HG02798 (cell line): ENCODE results near the gene LILRA1.
"Not testable (repeated sequence)": the region's sequence is repeated elsewhere in the genome, so short reads cannot be mapped to it uniquely, and the experiment has no call there.

Experiments used
- ATAC-seq: cut with Tn5 transposase; IDR thresholded peaks from one replicate; pipeline ENCODE4 v1.9.1; 2021; ENCODE audit warnings: mild to moderate bottlenecking; ENCODE audit not compliant: unreplicated experiment, poor library complexity

Gene LILRA1

GRCh38 chr19:54593445-54593844, at the start of gene LILRA1:
Gene LILRA1 (plus strand): TSS chr19:54593632. CDS start chr19:54594245, 613 bp downstream.
- not testable (repeated sequence) for ATAC-seq

DNA sequence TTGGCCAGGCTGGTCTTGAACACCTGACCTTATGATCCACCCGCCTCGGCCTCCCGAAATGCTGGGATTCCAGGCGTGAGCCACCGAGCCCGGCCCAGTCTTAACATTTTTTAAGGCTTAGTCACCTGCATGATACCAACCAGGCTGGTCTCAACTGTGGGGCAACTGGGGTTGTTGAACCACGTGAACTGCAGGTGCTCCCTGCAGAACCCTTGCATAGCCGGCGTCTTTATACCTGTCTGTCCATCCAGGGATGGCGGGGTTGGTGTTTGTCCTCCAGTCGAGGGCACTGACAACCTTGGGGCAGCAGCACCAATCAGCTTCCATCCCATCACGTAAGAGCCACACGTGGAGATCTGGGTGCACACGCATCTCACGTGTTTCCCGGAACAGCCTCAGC, 44.6 kb upstream of the LILRA1 start:
- no peak for ATAC-seq

DNA sequence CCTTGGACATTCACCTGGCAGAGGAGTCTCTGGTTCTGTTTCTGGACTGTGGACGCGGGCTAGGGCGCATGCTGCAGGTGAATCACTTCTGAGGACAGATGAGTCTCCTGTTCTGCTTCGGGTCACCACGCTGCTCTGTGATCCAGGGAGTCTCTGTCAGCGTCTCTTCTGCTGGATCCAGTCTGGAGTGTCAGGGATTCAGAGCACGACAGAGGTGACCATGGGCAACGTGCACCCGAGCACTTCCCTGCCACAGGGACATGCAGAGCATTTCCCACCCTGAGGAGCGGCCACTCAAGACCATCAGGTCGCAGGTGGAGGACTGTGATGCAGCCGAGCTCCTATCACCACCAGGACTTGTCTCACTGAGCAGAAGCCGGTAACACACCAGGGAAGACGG, 44.2 kb upstream of the LILRA1 start:
- no peak for ATAC-seq

- ATAC-seq: no peak
These were observed 42.1 kb upstream of the LILRA1 start for GRCh38 chr19:54551293-54551692.

DNA sequence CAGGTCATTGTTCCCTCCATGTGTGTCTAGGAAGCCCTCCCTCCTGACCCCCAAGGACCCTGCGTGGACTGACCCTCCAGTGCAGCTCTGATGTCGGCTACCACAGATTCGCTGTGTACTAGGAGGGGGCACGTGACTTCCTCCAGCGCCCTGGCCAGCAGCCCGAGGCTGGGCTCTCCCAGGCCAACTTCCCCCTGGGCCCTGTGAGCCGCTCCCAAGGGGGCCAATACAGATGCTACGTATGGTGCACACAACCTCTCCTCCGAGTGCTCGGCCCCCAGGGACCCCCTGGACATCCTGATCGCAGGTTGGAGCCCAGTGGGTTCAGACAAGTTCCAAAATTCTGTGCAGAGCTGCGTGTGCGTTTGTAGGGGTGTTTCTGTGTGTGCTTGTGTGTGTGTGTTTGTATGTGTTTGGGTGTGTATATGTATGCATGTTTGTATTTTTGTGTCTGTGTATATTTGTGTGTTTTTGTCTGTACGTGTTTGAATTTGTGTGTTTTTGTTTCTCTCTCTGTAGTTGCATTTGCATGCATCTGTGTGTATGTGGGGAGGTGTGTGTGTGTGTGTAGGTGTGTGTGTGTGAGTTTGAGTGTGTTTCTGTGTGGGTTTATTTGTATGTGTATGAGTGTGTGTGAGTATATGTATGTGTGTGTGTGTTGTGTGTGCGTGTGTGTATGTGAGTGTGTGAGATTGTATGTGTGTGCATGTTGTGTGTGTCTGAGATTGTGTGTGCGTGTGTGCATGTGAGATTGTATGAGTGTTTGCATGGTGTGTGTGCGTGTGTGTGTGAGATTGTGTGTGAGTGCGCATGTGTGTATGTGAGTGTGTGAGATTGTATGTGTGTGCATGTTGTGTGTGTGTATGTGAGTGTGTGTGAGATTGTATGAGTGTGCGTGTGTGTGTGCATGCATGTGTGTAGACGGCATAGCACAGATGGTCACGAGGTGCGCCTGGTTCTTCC, 41.2 kb upstream of the LILRA1 start:
- ATAC-seq: no peak

DNA sequence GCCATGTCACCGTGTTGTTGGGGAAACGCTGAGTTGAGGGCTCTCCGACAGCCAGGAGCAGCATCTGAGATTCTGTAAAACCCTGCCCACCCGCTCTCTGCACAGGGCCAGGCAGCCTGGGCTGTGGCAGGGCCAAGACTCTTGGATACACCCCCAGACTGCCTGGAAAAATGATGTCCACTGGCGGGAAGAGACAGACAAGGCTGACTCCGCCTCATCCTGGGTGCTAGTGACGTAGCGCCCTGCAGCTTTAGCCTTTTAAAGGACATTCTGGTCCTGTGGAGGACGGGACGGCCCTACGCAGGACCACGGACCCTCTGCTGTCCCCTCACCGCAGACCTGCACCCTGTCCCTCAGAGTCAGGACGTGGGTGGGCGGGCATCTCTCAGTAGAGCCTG, 40.5 kb upstream of the LILRA1 start:
- ATAC-seq: no peak

DNA sequence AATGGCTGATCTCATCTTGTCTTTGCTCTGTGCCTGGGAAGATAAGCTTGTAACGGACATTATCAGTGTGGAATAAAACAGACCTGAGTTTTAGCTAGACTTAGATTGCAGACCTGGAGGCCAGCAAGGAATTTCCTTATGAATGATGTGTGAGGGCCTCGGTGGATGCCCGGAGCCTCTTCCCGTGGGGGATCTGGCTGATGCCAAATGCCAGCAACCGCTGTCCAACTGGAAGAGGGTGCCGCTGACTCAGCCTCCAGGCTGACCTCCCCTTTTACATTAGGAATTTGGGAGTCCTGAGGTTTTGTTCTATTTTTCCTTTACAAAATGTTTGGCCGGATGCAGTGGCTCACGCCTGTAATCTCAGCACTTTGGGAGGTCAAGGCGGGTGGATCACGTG, 39.4 kb upstream of the LILRA1 start:
- ATAC-seq: no peak

DNA sequence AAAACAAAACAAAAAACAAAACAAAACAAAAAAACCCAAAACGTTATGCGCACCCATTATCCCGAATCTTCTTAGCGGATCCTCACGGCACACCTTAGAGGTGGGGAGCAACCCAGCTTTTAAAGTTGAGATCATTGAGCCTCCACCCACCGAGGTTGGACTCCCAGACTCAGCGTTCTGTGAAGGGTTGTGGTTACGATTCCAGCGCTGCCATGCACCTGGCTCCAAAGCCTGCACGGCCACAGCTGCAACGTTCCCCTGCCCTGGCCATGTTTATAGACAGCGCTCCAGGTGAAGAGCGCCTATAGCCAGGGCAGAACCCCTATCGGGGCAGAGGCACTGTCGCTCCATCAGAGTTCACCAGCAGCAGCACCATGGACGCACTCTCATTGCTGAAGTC, 38.5 kb upstream of the LILRA1 start:
- ATAC-seq: no peak

DNA sequence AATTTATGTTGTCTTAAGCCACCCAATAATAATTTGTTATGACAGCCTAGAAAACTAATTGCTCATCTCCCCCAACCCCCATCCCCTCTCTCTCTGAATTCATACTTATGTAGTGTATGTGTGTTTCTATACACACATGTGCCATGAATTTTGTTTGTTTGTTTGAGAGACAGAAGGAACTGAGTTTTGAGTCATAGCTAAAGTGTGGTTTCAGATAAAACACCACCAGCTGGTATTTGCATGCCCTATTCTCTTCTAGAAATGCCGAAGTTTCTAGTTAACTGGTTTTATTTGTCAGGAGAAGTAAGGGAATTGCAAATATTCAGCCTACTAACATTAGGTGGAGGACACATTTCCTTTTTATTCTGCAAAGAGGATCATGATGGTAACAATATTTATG, 37.2 kb upstream of the LILRA1 start:
- no peak for ATAC-seq

GRCh38 chr19:54558339-54558738, 35.1 kb upstream of the LILRA1 start:
- ATAC-seq: no peak

GRCh38 chr19:54560881-54561385, 32.5 kb upstream of the LILRA1 start:
- ATAC-seq: no peak

DNA sequence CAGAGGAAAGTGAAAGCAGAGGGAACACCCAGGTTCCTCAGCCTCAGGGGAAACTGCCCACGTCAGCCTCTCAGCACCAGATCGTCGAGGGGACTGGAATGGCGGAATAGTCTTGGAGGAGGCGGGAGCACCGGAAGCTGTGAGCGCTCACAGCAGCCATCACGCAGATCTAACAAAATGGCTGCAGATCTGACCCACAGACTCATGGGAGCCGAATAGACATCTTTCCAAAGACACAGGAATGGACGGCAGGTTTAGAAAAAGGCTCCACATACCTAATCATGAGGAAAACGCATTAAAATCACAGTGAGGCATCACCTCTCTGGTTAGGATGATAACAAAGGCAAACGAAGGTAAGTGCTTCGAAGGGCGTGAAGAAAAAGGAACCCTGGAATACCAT, 31.6 kb upstream of the LILRA1 start:
- ATAC-seq: no peak

DNA sequence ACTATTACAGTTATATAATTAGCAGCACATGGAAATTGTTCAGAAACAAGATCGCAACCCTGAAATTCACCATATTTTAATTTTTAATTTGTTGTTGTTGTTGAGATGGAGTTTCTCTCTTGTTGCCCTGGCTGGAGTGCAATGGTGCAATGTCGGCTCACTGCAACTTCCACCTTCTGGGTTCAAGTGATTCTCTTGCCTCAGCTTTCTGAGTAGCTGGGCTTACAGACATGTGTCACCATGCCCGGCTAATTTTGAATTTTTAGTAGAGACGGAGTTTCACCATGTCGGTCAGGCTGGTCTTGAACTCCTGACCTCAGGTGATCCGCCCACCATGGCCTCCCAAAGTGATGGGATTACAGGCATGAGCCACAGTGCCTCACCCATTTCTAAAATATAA, 30.2 kb upstream of the LILRA1 start:
- not testable (repeated sequence) for ATAC-seq

DNA sequence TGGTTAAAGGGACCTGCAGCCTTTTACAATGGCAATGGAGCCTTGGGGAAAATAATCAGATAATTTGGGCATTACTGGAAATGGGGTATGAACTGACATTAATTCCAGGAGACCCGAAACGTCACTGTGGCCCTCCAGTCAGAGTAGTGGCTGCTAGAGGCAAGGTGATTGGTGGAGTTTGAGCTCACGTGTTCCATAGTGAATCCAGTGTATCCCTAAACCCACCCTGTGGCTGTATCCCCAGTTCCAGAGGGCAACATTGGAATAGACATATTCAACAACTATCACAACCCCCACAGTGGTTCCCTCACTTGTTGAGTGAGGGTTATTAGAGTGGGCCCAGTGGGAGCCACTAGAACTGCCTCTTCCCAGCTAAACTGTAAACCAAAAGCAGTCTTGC, 23.1 kb upstream of the LILRA1 start:
- no peak for ATAC-seq

DNA sequence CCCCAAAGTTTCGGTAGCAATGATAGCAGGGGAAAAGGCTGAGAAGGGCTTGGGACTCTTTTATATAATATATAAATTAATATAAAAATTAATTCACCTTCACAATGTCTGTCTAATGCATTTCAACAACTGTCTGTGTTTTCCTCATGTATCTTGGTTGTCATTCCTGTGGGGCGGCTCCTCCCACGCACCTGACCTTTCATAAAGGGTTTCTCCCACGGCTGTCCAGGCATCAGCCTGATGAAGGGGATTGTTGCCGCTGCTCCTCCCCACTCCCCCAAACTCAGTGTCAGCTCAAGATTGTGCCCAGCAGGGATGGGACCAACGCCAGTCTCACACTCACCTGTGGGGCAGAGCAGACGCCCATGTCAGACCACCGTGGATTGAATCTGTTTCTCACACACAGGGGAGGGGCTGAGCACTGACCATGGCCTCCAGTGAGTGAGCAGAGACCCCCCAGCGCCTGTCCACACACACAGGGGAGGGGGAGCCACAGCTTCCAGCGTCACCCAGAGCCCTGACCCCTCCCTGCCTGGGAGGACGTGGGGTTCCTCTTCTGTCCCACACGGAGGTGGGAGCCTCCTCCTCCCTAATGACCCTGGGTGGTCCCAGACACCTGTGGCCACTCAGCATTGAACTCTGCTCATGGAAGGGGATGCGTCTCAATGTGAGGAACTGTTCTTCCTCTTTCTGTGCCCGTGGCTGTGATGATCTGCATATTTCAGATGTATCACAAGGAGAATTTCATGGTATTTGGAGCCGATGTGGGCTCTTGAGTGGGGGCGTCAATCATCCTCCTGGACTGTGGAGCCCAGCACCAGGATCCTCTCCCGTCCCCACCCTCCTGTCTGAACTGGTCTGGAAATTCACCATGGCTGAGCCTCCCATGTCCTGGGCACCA, 21.5 kb upstream of the LILRA1 start:
- ATAC-seq: not testable (repeated sequence)

DNA sequence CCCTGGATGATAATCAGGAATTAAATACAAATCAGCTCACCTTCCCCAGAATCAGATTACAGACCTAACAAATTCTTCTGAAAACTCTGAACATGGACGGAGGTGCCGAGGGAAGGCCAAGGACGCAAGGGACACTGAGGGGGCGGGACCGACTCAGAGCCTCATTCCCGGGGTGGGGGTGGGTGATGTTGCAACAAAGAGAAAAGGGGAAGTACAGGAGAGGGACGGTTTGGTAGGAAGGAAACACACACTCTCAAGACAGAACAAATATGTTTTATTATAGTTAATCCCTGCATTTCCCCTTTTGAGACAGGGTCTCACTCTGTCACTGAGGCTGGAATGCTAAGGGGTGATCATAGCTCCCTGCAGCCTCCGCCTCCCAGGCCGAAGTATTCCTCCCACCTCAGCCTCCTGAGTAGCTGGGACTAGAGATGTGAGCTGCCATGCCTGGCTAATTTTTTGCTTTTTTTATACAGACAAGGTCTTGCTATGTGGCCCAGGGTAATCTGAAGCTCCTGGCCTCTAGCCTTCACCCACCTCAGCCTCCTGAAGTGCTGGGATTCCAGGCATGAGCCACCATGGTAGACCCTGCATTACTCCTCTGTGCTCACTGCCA, 20.6 kb upstream of the LILRA1 start:
- no peak for ATAC-seq

GRCh38 chr19:54573330-54573872, 20.0 kb upstream of the LILRA1 start, which contains the start of gene LILRA2:
Gene LILRA2 (plus strand): TSS chr19:54573790. CDS start chr19:54573879, 89 bp downstream.
- no peak for ATAC-seq

GRCh38 chr19:54574051-54574450, 19.4 kb upstream of the LILRA1 start:
- ATAC-seq: no peak

- ATAC-seq: no peak
These were observed 18.8 kb upstream of the LILRA1 start for GRCh38 chr19:54574527-54575056.

- not testable (repeated sequence) for ATAC-seq
These were observed 18.2 kb upstream of the LILRA1 start for GRCh38 chr19:54575205-54575604.
